NCI-H748 (cell line): ENCODE results near the gene USP17L21.
"Not testable (repeated sequence)": the region's sequence is repeated elsewhere in the genome, so short reads cannot be mapped to it uniquely, and the experiment has no call there.

Source experiments
- DNase-seq: peaks from one replicate; lab custom pipeline; 2025; ENCODE audit not compliant: unreplicated experiment; lab: John Stamatoyannopoulos, UW

USP17L21 gene

GRCh38 chr4:9262572-9262971 lies at the start of gene USP17L21:
TSS of gene USP17L21 (plus strand) at chr4:9262872. CDS start at chr4:9262872, 0 bp downstream.
- DNase-seq: not testable (repeated sequence)

- not testable (repeated sequence) for DNase-seq
Measured at GRCh38 chr4:9214701-9215100, 48.0 kb upstream of the USP17L21 start.

- DNase-seq: not testable (repeated sequence)
Measured at GRCh38 chr4:9215105-9215504, 47.6 kb upstream of the USP17L21 start, which contains the start of gene USP17L11. TSS of gene USP17L11 (plus strand) at chr4:9215405. CDS start at chr4:9215405, 0 bp downstream.

DNA sequence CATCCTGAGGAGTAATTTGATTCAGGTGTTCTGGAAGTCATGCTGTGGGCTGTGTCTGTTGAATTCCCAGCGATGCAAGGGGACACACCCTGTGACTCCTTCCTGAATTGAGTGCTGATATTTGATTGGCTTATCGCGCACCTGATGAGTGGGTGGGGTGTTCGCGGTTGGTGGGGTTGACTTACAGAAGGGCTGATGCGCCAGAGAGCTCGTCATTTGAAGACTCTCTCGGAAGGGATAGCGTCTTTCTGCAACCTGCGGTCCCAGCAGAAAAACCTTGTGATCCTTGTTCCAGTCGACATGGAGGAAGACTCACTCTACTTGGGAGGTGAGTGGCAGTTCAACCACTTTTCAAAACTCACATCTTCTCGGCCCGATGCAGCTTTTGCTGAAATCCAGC lies 42.8 kb upstream of the USP17L21 start, which contains the start of gene USP17L12:
Gene USP17L12 (plus strand): TSS at position 301 of the 400 bp plus-strand sequence. CDS start 0 bp downstream, at position 301.
- DNase-seq: not testable (repeated sequence)

DNA sequence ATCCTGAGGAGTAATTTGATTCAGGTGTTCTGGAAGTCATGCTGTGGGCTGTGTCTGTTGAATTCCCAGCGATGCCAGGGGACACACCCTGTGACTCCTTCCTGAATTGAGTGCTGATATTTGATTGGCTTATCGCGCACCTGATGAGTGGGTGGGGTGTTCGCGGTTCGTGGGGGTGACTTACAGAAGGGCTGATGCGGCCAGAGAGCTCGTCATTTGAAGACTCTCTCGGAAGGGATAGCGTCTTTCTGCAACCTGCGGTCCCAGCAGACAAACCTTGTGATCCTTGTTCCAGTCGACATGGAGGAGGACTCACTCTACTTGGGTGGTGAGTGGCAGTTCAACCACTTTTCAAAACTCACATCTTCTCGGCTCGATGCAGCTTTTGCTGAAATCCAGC lies 38.1 kb upstream of the USP17L21 start, which contains the start of gene USP17L13:
Gene USP17L13 (plus strand): TSS at position 301 of the 400 bp plus-strand sequence. CDS start 0 bp downstream, at position 301.
- not testable (repeated sequence) for DNase-seq

DNA sequence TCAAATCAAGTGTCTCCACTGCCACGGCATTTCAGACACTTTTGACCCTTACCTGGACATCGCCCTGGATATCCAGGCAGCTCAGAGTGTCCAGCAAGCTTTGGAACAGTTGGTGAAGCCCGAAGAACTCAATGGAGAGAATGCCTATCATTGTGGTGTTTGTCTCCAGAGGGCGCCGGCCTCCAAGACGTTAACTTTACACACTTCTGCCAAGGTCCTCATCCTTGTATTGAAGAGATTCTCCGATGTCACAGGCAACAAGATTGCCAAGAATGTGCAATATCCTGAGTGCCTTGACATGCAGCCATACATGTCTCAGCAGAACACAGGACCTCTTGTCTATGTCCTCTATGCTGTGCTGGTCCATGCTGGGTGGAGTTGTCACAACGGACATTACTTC lies 32.4 kb upstream of the USP17L21 start:
- not testable (repeated sequence) for DNase-seq

DNA sequence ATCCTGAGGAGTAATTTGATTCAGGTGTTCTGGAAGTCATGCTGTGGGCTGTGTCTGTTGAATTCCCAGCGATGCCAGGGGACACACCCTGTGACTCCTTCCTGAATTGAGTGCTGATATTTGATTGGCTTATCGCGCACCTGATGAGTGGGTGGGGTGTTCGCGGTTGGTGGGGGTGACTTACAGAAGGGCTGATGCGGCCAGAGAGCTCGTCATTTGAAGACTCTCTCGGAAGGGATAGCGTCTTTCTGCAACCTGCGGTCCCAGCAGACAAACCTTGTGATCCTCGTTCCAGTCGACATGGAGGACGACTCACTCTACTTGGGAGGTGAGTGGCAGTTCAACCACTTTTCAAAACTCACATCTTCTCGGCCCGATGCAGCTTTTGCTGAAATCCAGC lies 28.6 kb upstream of the USP17L21 start, which contains the start of gene USP17L15:
Gene USP17L15 (plus strand): TSS at position 301 of the 400 bp plus-strand sequence. CDS start 0 bp downstream, at position 301.
- DNase-seq: not testable (repeated sequence)

DNA sequence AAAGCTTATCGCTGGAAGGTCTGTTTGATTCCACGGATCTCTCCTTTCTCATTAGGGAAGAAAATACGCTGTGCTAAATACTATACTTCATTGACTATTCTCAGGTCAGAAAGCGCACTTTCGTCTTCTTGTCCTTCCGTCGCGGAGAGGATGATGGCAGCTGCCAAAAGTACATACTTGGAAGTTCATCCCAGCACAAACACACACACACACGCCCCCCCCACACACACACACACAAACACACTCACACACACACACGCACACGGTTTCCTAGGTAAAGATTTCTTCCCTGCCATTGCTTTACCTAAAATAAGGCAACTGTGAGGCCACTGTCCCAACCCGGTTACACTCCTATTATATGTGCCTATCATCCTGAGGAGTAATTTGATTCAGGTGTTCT lies 24.2 kb upstream of the USP17L21 start:
- DNase-seq: not testable (repeated sequence)

GRCh38 chr4:9243579-9243978 lies 19.1 kb upstream of the USP17L21 start, which contains the start of gene USP17L17:
TSS of gene USP17L17 (plus strand) at chr4:9243879. CDS start at chr4:9243879, 0 bp downstream.
- not testable (repeated sequence) for DNase-seq

- not testable (repeated sequence) for DNase-seq
Measured at GRCh38 chr4:9247953-9248680, 14.6 kb upstream of the USP17L21 start, which contains the start of gene USP17L18. TSS of gene USP17L18 (plus strand) at chr4:9248630. CDS start at chr4:9248630, 0 bp downstream.

GRCh38 chr4:9253078-9253477 lies 9.6 kb upstream of the USP17L21 start, which contains the start of gene USP17L19:
TSS of gene USP17L19 (plus strand) at chr4:9253378. CDS start at chr4:9253378, 0 bp downstream.
- not testable (repeated sequence) for DNase-seq

DNA sequence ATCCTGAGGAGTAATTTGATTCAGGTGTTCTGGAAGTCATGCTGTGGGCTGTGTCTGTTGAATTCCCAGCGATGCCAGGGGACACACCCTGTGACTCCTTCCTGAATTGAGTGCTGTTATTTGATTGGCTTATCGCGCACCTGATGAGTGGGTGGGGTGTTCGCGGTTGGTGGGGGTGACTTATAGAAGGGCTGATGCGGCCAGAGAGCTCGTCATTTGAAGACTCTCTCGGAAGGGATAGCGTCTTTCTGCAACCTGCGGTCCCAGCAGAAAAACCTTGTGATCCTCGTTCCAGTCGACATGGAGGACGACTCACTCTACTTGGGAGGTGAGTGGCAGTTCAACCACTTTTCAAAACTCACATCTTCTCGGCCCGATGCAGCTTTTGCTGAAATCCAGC lies 4.8 kb upstream of the USP17L21 start, which contains the start of gene USP17L20:
Gene USP17L20 (plus strand): TSS at position 301 of the 400 bp plus-strand sequence. CDS start 0 bp downstream, at position 301.
- DNase-seq: not testable (repeated sequence)

DNA sequence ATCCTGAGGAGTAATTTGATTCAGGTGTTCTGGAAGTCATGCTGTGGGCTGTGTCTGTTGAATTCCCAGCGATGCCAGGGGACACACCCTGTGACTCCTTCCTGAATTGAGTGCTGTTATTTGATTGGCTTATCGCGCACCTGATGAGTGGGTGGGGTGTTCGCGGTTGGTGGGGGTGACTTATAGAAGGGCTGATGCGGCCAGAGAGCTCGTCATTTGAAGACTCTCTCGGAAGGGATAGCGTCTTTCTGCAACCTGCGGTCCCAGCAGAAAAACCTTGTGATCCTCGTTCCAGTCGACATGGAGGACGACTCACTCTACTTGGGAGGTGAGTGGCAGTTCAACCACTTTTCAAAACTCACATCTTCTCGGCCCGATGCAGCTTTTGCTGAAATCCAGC lies 4.6 kb downstream of the USP17L21 start, which contains the start of gene USP17L22:
Gene USP17L22 (plus strand): TSS at position 301 of the 400 bp plus-strand sequence. CDS start 0 bp downstream, at position 301.
- DNase-seq: not testable (repeated sequence)

DNA sequence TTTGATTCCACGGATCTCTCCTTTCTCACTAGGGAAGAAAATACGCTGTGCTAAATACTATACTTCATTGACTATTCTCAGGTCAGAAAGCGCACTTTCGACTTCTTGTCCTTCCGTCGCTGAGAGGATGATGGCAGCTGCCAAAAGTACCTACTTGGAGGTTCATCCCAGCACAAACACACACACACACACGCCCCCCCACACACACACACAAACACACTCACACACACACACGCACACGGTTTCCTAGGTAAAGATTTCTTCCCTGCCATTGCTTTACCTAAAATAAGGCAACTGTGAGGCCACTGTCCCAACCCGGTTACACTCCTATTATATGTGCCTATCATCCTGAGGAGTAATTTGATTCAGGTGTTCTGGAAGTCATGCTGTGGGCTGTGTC lies 9.0 kb downstream of the USP17L21 start:
- not testable (repeated sequence) for DNase-seq
